Heart right ventricle (tissue), 16 donors: ENCODE results near the gene FGFR4. TPM values are rescaled to one million over a fixed set of nuclear protein-coding genes. Genes with fewer than 3 reads are reported as not detected.
A peak's percentile ranks its signal among the peaks of the same experiment; 100 is the strongest.

Experiments used
- ATAC-seq, 8 donors: fragments of 200-7000 bp; cut with Tn5 transposase; one replicate each; pipeline ENCODE4 v1.9.1; 2020; ENCODE audit warnings: mild to moderate bottlenecking in 8 of 8, moderate library complexity in 8 of 8, moderate number of reproducible peaks in 1 of 8
- DNase-seq, 2 donors: peaks; one replicate each; pipeline ENCODE4 v3.0.0-alpha.2; 2020
- H3K27ac ChIP-seq, 10 donors: fragments of 200-600 bp; sonication (generic) in 2 of 10; one replicate each; pipeline versions ENCODE4 v1.5.0 to v1.8.0; 2020 to 2022; ENCODE audit warnings: mild to moderate bottlenecking in 3 of 10
- H3K27me3 ChIP-seq, 7 donors: fragments of 200-600 bp; one replicate each; pipeline ENCODE4 v1.8.0; 2021 to 2022; ENCODE audit warnings: mild to moderate bottlenecking in 2 of 7
- H3K36me3 ChIP-seq, 9 donors: fragments of 200-600 bp; sonication (generic) in 1 of 9; one replicate each; pipeline versions ENCODE4 v1.5.0 to v1.8.0; 2020 to 2022; ENCODE audit warnings: mild to moderate bottlenecking in 2 of 9
- H3K4me1 ChIP-seq, 9 donors: fragments of 200-600 bp; sonication (generic) in 1 of 9; one replicate each; pipeline versions ENCODE4 v1.5.0 to v1.8.0; 2020 to 2022; ENCODE audit warnings: mild to moderate bottlenecking in 4 of 9
- H3K4me3 ChIP-seq, 10 donors: fragments of 200-600 bp; sonication (generic) in 2 of 10; one replicate each; pipeline versions ENCODE4 v1.5.0 to v1.8.0; 2020 to 2022; ENCODE audit warnings: mild to moderate bottlenecking in 7 of 10, moderate library complexity in 2 of 10
- H3K9me3 ChIP-seq, 11 donors: fragments of 200-600 bp in 10 of 11; sonication (generic) in 2 of 11; one replicate each; pipeline versions ENCODE4 v1.5.0 to v1.8.0; 2013 to 2022; ENCODE audit warnings: mild to moderate bottlenecking in 2 of 11, control low read depth in 1 of 11, moderate library complexity in 1 of 11
- WGBS, 2 donors: extraction: QIAGEN DNeasy Blood & Tissue Kit; methylation state at CpG; one replicate each; pipeline ENCODE4 v1.1.7; 2013; ENCODE audit warnings: inconsistent platforms in 1 of 2; 5-methylcytosine and 5-hydroxymethylcytosine counted together
- intact Hi-C, 10 donors: fragments of 100-400 bp; cut with DNase I; formaldehyde crosslinking; loops; one replicate each; pipeline versions ENCODE4 v1.11.1 to v1.14.2; 2022
- polyA plus RNA-seq, 2 donors: library from polyadenylated mRNA; stranded (reverse); fragments of 200-250 nt; gene quantifications; one replicate each; pipeline ENCODE4 v1.2.3, GENCODE V29; 2013
- total RNA-seq, 10 donors: library from RNA; stranded (reverse); fragmentation: NEBNext Ultra II Directional in 3 of 10; extraction: Animal tissue kit (Norgen Biotek cat#: 25700) in 3 of 10; gene quantifications; one replicate each; pipeline versions ENCODE4 v1.2.1 to v1.2.4, GENCODE V29; 2021 to 2023
- TF ChIP-seq, protein P1 (sequence below), 9 donors: fragments of 200-600 bp; sonication (generic) in 2 of 9; IDR thresholded peaks; one replicate each; pipeline versions ENCODE4 v1.5.0 to v1.8.0; 2021 to 2022; ENCODE audit warnings: antibody characterized with exemption in 9 of 9, mild to moderate bottlenecking in 5 of 9, moderate library complexity in 1 of 9
- donor health status: Arrhythmogenic right ventricular cardiomyopathy.
- donor health status: ischemic (EF 13 %, LVEDD 7.1; RV severe dilation, severe dysfunction).
- donor health status: healthy with polysubstance abuse.
- donor health status: DM: no; HTN: yes; CAD: no.
- donor health status: DM: no; HTN: no; CAD: no.
- donor health status: ischemic (EF 25% LVEDD 6.9; RV normal size, moderate dysfunction).
- donor health status: ischemic (EF 25% LVEDD 5.7; RV mildly dilated, moderate dysfunction).
- donor health status: healthy.
- donor health status: DM: yes; HTN: yes; CAD: no.
- donor health status: Ischemic cardiomyopathy.
- donor health status: ischemic (EF 35%, LVEDD 5.7; RV mildly dilated, moderate dysfunction).
- donor health status: nonischemic (EF 11% LVEDD 7.7; RV severe dilation, severe dysfunction).
- donor health status: DM: yes; HTN: yes; CAD: no.
- donor health status: PGD.
- donor health status: ischemic (EF 29% LVEDD 5.4; RV normal size, mild dysfunction).
- donor health status: nonischemic (EF 23%, LVEDD 6.1; RV moderate dilation, normal function).

Gene FGFR4
- total and polyA plus RNA-seq, 12 donors, result 0.25 to 2.7 (median 0.53) TPM; not detected in 1

DNA sequence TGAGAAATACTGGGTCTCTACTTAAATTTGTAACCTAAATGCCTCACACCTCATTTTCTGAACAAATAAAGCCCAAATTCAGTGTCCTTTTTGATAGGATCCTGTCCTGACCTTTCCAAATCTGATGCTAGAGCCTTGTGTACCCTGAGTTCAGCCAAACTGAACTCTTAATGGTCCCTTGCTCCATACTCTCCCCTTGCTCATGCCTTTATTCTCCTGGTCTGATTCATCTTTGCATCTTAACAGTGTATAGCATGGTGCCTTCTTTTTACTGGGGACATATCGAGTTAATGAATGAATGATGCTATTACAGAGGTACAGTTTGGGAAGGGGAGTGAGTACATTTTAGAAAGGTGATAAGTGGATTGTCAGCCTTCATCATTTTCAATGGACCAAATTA lies 56.1 kb downstream of the FGFR4 start:
- 86 to 97% methylated on average over 1 of the region's 1 CpG for WGBS, 2 donors
- ATAC-seq, result peak in 1 of 8 donors; percentile 31
- Histone ChIP-seq H3K4me1 (peaks cover 6 to 53% (median 39%) of the 10 kb centered on the region in 9 donors), H3K27me3 (no peaks in the 10 kb centered on the region), H3K36me3 (peaks cover 0 to 97% (median 8%) of the 10 kb centered on the region in 9 donors), H3K27ac (peak overlapping the region in 2 of 10 donors; percentile 20 to 48), H3K4me3 (no peak overlapping the region), H3K9me3 (no peaks in the 10 kb centered on the region)
- intact Hi-C loops, result no loop called here
- TF ChIP-seq, protein P1, sequence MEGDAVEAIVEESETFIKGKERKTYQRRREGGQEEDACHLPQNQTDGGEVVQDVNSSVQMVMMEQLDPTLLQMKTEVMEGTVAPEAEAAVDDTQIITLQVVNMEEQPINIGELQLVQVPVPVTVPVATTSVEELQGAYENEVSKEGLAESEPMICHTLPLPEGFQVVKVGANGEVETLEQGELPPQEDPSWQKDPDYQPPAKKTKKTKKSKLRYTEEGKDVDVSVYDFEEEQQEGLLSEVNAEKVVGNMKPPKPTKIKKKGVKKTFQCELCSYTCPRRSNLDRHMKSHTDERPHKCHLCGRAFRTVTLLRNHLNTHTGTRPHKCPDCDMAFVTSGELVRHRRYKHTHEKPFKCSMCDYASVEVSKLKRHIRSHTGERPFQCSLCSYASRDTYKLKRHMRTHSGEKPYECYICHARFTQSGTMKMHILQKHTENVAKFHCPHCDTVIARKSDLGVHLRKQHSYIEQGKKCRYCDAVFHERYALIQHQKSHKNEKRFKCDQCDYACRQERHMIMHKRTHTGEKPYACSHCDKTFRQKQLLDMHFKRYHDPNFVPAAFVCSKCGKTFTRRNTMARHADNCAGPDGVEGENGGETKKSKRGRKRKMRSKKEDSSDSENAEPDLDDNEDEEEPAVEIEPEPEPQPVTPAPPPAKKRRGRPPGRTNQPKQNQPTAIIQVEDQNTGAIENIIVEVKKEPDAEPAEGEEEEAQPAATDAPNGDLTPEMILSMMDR (IDR thresholded peaks at IDR 0.05), result no peak
- no peak for DNase-seq

DNA sequence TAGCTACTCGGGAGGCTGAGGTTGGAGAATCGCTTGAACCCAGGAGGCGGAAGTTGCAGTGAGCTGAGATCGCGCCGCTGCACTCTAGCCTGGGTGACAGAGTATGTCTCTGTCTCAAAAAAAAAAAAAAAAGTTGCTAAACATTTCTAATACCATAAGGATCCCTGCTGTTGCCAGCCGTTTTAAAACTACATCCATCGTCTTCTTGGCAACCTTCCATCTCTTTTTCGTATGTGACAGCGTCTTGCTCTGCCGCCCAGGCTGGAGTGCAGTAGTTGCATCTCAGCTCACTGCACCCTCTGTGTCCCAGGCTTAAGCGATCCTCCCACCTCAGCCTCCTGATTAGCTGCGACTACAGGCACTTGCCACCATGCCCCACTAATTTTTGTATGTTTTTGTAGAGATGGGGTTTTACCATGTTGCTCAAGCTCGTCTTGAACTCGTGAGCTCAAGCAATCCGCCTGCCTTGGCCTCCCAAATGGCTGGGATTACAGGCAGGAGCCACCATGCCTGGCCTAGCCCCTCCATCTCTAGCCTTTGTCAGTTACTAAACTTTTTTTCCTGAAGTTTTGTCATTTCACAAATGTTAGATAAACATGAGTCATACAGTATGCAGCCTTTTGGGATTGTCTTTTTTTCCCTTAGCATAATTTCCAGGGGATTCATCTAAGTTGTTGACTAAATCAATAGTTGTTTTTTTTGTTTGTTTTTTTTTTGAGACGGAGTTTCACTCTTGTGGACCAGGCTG lies 60.4 kb downstream of the FGFR4 start:
- 86 to 89% methylated on average over 17 of the region's 17 CpGs for WGBS, 2 donors
- Histone ChIP-seq H3K27ac (no peak overlapping the region), H3K27me3 (no peaks in the 10 kb centered on the region), H3K36me3 (peaks cover 0 to 100% (median 23%) of the 10 kb centered on the region in 9 donors), H3K4me1 (peaks cover under 1 to 15% (median 12%) of the 10 kb centered on the region in 9 donors), H3K9me3 (no peaks in the 10 kb centered on the region), H3K4me3 (no peak overlapping the region)
- ATAC-seq, result no peak
- no peak for DNase-seq
- TF ChIP-seq, protein P1 (IDR thresholded peaks at IDR 0.05), result no peak
- intact Hi-C loops, result no loop called here

Other genes with a start within 250 kb of the FGFR4 start
- gene HK3, start 187.6 kb upstream of the FGFR4 start, total RNA-seq, result 10 to 100 TPM in 1 of 10 donors, 1 to 10 TPM in 7, under 1 TPM in 2; 0.68 to 18.7 (median 2.9) TPM
- gene HK3, start 187.6 kb upstream of the FGFR4 start, polyA plus RNA-seq, result 10 to 100 TPM in 1 of 2 donors, 1 to 10 TPM in 1; 4.5 to 17.2 TPM
- 10 to 100 TPM; 25.2 to 45.5 (median 36.8) TPM for gene UIMC1, start 80.1 kb upstream of the FGFR4 start, total RNA-seq
- gene UIMC1, start 80.1 kb upstream of the FGFR4 start, polyA plus RNA-seq, result 10 to 100 TPM; 24.0 to 25.0 TPM
- gene ZNF346, start 64.2 kb upstream of the FGFR4 start, total RNA-seq, result 10 to 100 TPM in 2 of 10 donors, 1 to 10 TPM in 8; 7.2 to 11.0 (median 8.7) TPM
- 1 to 10 TPM; 4.8 to 6.7 TPM for gene ZNF346, start 64.2 kb upstream of the FGFR4 start, polyA plus RNA-seq
- gene NSD1, start 46.9 kb downstream of the FGFR4 start, total RNA-seq, result 10 to 100 TPM; 34.4 to 62.9 (median 47.2) TPM
- 10 to 100 TPM in 1 of 2 donors, 1 to 10 TPM in 1; 5.6 to 10.0 TPM for gene NSD1, start 46.9 kb downstream of the FGFR4 start, polyA plus RNA-seq
- 10 to 100 TPM; 14.7 to 22.1 (median 19.3) TPM for gene RAB24, start 216.8 kb downstream of the FGFR4 start, total RNA-seq
- gene RAB24, start 216.8 kb downstream of the FGFR4 start, polyA plus RNA-seq, result 10 to 100 TPM; 31.7 to 39.4 TPM
- gene PRELID1, start 216.9 kb downstream of the FGFR4 start, total RNA-seq, result 10 to 100 TPM; 32.3 to 69.8 (median 36.2) TPM
- 100 to 1,000 TPM in 1 of 2 donors, 10 to 100 TPM in 1; 53.9 to 166 TPM for gene PRELID1, start 216.9 kb downstream of the FGFR4 start, polyA plus RNA-seq
- gene MXD3, start 225.0 kb downstream of the FGFR4 start, total RNA-seq, result 1 to 10 TPM; 1.2 to 6.4 (median 2.4) TPM
- gene MXD3, start 225.0 kb downstream of the FGFR4 start, polyA plus RNA-seq, result 1 to 10 TPM; 2.3 to 7.1 TPM